GM06990 (cell line): Measurements from ENCODE around the gene GRM8.
"Not testable (repeated sequence)": the region's sequence is repeated elsewhere in the genome, so short reads cannot be mapped to it uniquely, and the experiment has no call there.

Source experiments
- DNase-seq: peaks from one replicate; pipeline ENCODE4 v3.0.0-alpha.2; 2011; ENCODE audit not compliant: insufficient read length; ENCODE audit errors: extremely low read depth
- H3K27me3 ChIP-seq: replicated peaks from 2 replicates; pipeline ENCODE4 v1.6.0; 2011; ENCODE audit warnings: low read length; ENCODE audit not compliant: control insufficient read depth, insufficient read depth
- H3K36me3 ChIP-seq: 2 replicates; pipeline ENCODE4 v1.5.1; 2011; ENCODE audit warnings: low read length; ENCODE audit not compliant: control insufficient read depth, insufficient read depth
- H3K4me3 ChIP-seq: replicated peaks from 2 replicates; pipeline ENCODE4 v1.5.1; 2011; ENCODE audit warnings: low read depth, mild to moderate bottlenecking, control low read depth, low read length
- TF ChIP-seq, protein P1 (sequence below): IDR thresholded peaks from 2 replicates; pipeline ENCODE4 v1.5.1; 2011; ENCODE audit warnings: low read length, control low read depth, mild to moderate bottlenecking, inconsistent platforms; ENCODE audit not compliant: insufficient read depth, poor library complexity, severe bottlenecking

The GRM8 gene

DNA sequence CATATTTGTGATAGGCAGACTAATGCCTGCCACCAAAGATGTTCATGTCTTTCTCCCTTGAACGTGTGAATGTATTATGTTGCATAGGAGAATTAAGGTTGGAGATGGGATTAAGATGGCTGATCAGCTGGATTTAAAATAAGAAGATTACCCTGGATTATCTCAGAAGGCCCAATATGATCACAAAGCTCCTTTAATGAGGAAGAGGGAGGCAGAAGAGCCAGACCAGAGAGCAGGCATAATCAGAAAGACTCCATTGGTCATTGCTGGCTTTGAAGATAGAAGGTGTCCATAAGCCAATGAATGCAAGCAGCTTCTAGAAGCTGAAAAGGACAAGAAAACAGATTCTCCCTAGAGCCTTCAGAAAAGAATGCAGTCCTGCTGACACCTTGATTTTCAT, 410.3 kb downstream of the GRM8 start:
- DNase-seq: no peak
- H3K4me3 ChIP-seq: no peak overlapping the region
- TF ChIP-seq, protein P1, sequence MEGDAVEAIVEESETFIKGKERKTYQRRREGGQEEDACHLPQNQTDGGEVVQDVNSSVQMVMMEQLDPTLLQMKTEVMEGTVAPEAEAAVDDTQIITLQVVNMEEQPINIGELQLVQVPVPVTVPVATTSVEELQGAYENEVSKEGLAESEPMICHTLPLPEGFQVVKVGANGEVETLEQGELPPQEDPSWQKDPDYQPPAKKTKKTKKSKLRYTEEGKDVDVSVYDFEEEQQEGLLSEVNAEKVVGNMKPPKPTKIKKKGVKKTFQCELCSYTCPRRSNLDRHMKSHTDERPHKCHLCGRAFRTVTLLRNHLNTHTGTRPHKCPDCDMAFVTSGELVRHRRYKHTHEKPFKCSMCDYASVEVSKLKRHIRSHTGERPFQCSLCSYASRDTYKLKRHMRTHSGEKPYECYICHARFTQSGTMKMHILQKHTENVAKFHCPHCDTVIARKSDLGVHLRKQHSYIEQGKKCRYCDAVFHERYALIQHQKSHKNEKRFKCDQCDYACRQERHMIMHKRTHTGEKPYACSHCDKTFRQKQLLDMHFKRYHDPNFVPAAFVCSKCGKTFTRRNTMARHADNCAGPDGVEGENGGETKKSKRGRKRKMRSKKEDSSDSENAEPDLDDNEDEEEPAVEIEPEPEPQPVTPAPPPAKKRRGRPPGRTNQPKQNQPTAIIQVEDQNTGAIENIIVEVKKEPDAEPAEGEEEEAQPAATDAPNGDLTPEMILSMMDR: no peak
- no peaks in the 10 kb centered on the region for H3K27me3 ChIP-seq
- H3K36me3 ChIP-seq: no peaks in the 10 kb centered on the region

DNA sequence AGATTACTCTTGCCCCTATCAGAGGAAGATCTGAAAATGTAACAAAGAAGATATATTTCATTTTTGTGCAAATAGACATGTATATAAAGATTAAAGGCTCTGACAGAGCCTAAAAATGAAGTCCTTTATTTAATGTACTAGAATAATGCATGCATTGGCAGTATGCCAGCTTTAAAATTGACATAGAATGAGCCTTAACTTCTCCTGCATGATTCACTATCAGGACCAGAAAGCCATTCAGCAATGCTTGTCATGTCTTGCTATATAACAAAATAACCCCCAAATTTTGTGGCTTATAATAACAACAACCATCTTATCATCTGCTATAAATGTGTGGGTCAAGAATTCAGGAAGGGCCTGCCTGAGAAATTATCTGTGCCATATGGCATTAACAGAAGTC, 411.9 kb downstream of the GRM8 start:
- no peak overlapping the region for H3K4me3 ChIP-seq
- no peak for DNase-seq
- no peaks in the 10 kb centered on the region for H3K36me3 ChIP-seq
- H3K27me3 ChIP-seq: no peaks in the 10 kb centered on the region
- TF ChIP-seq, protein P1: no peak

DNA sequence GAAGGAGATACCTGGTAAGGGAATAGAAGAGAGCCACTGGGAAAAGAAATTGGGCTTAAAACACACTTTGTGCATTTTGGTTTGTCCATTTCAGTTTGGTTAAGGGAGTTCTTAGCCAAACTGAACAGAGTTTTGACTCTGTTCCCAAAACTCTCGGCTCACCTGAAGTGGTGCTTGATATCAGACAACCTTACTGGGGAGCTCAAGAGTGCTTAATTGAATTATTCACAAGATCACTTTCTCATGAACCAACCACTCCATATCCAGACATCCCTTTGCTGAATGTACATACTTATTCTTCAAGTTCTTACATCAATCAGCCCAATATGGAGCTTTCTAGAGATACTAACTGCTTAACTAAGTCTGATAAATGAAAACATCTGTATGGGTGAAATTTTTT, 413.1 kb downstream of the GRM8 start:
- Histone ChIP-seq H3K36me3 (no peaks in the 10 kb centered on the region), H3K4me3 (no peak overlapping the region), H3K27me3 (no peaks in the 10 kb centered on the region)
- DNase-seq: no peak
- TF ChIP-seq, protein P1: no peak

DNA sequence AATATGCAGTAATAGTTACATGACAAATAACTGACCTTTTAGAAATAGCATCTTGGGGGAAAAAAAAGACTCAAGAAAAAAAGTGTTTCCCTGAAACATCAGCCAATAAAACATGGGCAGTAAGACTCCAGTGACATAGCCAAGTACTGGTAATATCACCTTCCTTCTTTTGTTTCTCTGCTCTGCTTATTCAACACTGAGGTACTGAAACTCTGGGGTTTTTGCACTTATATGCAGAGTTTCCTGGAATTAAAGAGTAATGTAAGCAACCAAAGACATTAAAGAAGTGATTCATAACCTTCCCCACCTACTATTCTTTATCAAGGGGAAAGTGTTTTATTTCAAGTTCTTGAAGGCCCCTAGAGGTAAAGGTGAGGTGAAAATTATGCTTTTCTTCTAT, 414.5 kb downstream of the GRM8 start:
- Histone ChIP-seq H3K36me3 (no peaks in the 10 kb centered on the region), H3K4me3 (no peak overlapping the region), H3K27me3 (no peaks in the 10 kb centered on the region)
- TF ChIP-seq, protein P1: no peak
- DNase-seq: no peak

DNA sequence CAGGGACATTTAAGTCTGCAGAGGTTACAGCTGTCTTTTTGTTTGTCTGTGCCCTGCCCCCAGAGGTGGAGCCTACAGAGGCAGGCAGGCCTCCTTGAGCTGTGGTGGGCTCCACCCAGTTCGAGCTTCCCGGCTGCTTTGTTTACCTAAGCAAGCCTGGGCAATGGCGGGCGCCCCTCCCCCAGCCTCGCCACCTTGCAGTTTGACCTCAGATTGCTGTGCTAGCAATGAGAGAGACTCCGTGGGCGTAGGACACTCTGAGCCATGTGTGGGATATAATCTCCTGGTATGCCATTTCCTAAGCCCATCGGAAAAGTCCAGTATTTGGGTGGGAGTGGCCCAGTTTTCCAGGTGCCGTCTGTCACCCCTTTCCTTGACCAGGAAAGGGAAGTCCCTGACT, 421.5 kb downstream of the GRM8 start:
- not testable (repeated sequence) for DNase-seq, H3K27me3 ChIP-seq, H3K36me3 ChIP-seq, H3K4me3 ChIP-seq

DNA sequence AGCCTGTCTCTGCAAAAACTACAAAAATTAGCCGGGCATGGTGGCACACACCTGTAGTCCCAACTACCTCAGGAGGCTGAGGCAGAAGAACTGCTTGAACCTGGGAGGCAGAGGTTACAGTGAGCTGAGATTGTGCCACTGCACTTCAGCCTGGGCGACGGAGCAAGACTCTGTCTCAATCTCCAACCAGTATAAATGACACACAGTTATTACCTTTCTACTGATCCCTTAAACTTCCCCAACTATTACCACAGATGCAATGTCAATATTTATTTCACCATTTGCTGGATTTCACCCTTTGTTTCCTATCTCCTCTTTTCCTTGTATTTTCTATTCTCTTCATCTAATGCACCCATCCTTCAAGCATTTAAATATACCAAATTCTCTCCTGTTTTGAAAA, 431.8 kb downstream of the GRM8 start:
- no peaks in the 10 kb centered on the region for H3K36me3 ChIP-seq
- TF ChIP-seq, protein P1: no peak
- no peak overlapping the region for H3K4me3 ChIP-seq
- no peak for DNase-seq
- H3K27me3 ChIP-seq: no peaks in the 10 kb centered on the region

DNA sequence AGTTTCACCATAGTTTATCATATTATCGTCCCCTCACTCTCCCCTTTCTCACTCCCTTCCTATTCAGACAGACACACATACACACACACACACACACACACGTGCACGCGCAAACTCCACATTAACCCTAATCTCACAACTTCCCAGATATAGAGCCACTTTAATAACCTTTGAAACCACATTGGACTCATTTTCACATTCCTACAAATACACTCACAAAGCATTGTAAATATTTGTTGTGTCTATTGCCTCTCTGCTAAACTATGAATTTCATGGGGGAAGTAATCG, 433.6 kb downstream of the GRM8 start:
- Histone ChIP-seq H3K27me3 (no peaks in the 10 kb centered on the region), H3K4me3 (no peak overlapping the region), H3K36me3 (no peaks in the 10 kb centered on the region)
- TF ChIP-seq, protein P1: no peak
- no peak for DNase-seq
